T-helper 17 cell (primary cell): ENCODE results near the gene PADI1. TPM values are rescaled to one million over a fixed set of nuclear protein-coding genes. Genes with fewer than 3 reads are reported as not detected.

ENCODE experiments used
- ATAC-seq: fragments of 150-1000 bp; cut with Tn5 transposase; 2 replicates; pipeline ENCODE4 v1.10.0; 2021; ENCODE audit warnings: mild to moderate bottlenecking, moderate library complexity
- DNase-seq, 3 donors: peaks; one replicate each; pipeline versions ENCODE4 v3.0.0 to v3.0.0-alpha.2; 2020 to 2021
- H3K9me3 ChIP-seq: one replicate; pipeline ENCODE4 v1.7.0; 2013; ENCODE audit warnings: low read length, mild to moderate bottlenecking; ENCODE audit not compliant: control insufficient read depth, poor library complexity, severe bottlenecking
- H3K27ac Mint-ChIP-seq: one replicate; pipeline ENCODE4 v1.8.0; 2022; ENCODE audit warnings: mild to moderate bottlenecking, moderate library complexity, mixed read lengths
- H3K27me3 Mint-ChIP-seq: one replicate; pipeline ENCODE4 v1.8.0; 2022; ENCODE audit warnings: mixed read lengths
- H3K36me3 Mint-ChIP-seq: one replicate; pipeline ENCODE4 v1.8.0; 2022; ENCODE audit warnings: low read depth, mixed read lengths
- H3K4me1 Mint-ChIP-seq: one replicate; pipeline ENCODE4 v1.8.0; 2022; ENCODE audit warnings: mild to moderate bottlenecking, mixed read lengths
- H3K4me3 Mint-ChIP-seq: one replicate; pipeline ENCODE4 v1.8.0; 2022; ENCODE audit warnings: mild to moderate bottlenecking, moderate library complexity, mixed read lengths
- total RNA-seq, 4 donors: library from RNA in 2 of 4; stranded (reverse) in 2 of 4; gene quantifications; one replicate each; pipeline ENCODE4 v1.2.3 and lab custom pipeline; 2022 to 2026

Gene PADI1
- total RNA-seq, 2 donors from 2014 or later: not detected

DNA sequence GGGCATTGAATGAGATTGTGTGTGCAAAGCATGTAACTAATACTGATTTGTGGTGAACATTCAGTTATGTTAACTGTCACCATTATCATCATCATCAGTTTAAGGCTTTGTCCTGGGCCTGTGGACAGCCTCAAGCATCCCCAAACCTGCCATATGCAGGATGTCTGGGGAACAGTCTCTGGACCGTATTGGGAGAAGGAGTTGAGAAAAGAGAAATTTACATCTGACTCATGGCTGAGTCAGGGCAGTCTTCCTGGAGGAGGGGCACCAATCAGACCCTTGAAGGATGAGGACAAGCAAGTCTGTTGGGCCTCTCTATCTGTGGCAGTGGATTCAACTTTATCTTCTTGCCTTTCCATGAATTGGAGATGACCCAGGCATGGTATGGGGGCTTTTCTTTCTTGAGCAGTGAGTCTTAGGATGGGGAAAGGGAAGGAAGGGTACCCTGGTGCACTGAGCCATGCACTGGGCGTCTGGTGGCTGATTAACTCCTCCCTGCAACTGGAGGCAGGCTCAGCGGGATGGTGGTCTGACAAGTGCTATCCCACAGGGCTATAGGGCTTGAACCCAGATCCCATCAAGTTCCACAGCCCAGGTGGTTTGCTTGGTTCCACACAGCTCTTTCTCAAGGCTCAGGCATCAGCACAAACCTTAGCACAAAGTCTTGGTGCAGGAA, 46.9 kb downstream of the PADI1 start:
- Mint-ChIP-seq H3K36me3 (peaks cover 2% of the 10 kb centered on the region), H3K27me3 (peaks cover 40% of the 10 kb centered on the region), H3K27ac (no peak overlapping the region), H3K4me1 (no peaks in the 10 kb centered on the region), H3K4me3 (no peak overlapping the region)
- no peaks in the 10 kb centered on the region for H3K9me3 ChIP-seq
- DNase-seq: no peak
- ATAC-seq: no peak

DNA sequence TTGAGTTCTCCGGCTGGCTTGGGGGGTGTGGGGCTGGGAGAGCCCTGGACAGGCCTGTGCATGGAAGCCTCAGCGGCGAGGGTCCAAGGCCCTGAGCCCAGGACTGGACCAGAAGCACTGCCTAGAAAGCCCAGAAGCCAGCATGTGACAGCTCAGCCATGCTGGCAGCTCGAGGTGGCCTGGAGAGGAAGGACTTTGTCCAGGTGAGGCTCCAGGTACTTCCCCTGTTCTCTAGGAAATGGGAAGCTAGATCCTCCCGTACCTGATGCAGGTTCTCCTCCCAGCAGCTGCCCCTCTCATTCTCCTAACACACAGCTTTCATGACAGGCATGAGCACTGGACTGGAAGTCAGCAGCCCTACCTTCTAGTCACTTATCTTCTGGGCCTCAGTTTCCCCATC, 50.4 kb downstream of the PADI1 start:
- H3K36me3 Mint-ChIP-seq: peaks cover 2% of the 10 kb centered on the region
- peaks cover 6% of the 10 kb centered on the region for H3K4me1 Mint-ChIP-seq

GRCh38 chr1:17258116-17258757, 53.3 kb downstream of the PADI1 start:
- peaks cover 6% of the 10 kb centered on the region for H3K4me1 Mint-ChIP-seq
- H3K4me3 Mint-ChIP-seq: no peak overlapping the region
- H3K27me3 Mint-ChIP-seq: peaks cover 59% of the 10 kb centered on the region
- H3K36me3 Mint-ChIP-seq: no peaks in the 10 kb centered on the region
- H3K27ac Mint-ChIP-seq: no peak overlapping the region
- no peaks in the 10 kb centered on the region for H3K9me3 ChIP-seq
- ATAC-seq: no peak
- no peak for DNase-seq

More for the DNA sequence above, 50.4 kb downstream of the PADI1 start:
- no peak for ATAC-seq
- peaks cover 52% of the 10 kb centered on the region for H3K27me3 Mint-ChIP-seq
- no peak overlapping the region for H3K27ac Mint-ChIP-seq
- no peak overlapping the region for H3K4me3 Mint-ChIP-seq
- DNase-seq: no peak
- H3K9me3 ChIP-seq: no peaks in the 10 kb centered on the region

- no peak overlapping the region for H3K27ac Mint-ChIP-seq
- no peaks in the 10 kb centered on the region for H3K9me3 ChIP-seq
- H3K4me3 Mint-ChIP-seq: no peak overlapping the region
- no peaks in the 10 kb centered on the region for H3K36me3 Mint-ChIP-seq
- peaks cover 59% of the 10 kb centered on the region for H3K27me3 Mint-ChIP-seq
- peaks cover 6% of the 10 kb centered on the region for H3K4me1 Mint-ChIP-seq
- ATAC-seq (no peak), DNase-seq (no peak)
Observed at GRCh38 chr1:17258758-17259130, 53.8 kb downstream of the PADI1 start.

GRCh38 chr1:17259233-17259873, 54.4 kb downstream of the PADI1 start:
- H3K9me3 ChIP-seq: no peaks in the 10 kb centered on the region
- Mint-ChIP-seq H3K36me3 (no peaks in the 10 kb centered on the region), H3K27ac (no peak overlapping the region), H3K27me3 (peaks cover 59% of the 10 kb centered on the region), H3K4me3 (no peak overlapping the region), H3K4me1 (peaks cover 6% of the 10 kb centered on the region)
- DNase-seq (no peak), ATAC-seq (no peak)

DNA sequence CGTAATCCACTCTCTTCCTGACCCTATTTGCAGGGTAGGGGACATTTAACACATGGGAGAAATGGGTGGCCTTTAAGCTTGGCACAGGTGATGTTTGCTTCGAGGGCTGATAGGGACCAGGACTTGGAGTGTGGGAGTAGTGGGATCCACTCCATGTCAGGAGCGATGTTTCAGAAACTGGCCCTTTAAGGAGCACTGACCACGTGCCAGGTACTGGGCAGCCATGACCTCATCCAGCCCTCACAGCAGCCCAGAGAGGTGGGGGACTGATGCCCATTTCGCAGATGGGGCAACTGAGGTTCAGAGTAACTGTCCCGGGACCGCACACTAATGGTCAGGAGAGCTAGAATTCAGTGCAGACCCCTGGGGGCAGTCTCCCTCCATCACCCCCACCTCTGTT, 55.3 kb downstream of the PADI1 start:
- H3K4me3 Mint-ChIP-seq: no peak overlapping the region
- ATAC-seq (no peak), DNase-seq (no peak)
- no peaks in the 10 kb centered on the region for H3K36me3 Mint-ChIP-seq
- peaks cover 6% of the 10 kb centered on the region for H3K4me1 Mint-ChIP-seq
- H3K9me3 ChIP-seq: no peaks in the 10 kb centered on the region
- H3K27me3 Mint-ChIP-seq: peaks cover 59% of the 10 kb centered on the region
- no peak overlapping the region for H3K27ac Mint-ChIP-seq

DNA sequence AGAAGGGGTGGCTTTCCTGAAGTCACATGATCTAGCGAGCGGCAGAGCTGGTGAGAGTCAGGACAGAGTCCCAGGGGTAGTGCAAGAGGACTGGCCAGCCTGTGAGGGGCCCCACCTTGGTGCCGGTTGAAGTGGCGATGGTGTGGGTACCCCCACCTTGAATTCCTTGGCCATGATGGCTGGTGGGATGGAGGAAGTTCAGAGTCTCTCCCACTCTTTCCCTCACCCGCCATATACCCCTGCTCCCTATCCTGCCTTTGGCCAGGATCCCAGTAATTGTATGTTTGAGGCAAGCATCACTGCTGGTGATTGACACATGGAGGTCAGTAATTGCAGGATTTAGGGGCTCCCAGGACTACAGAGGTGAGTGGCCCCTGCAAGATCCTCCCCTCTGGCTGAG, 55.8 kb downstream of the PADI1 start:
- H3K9me3 ChIP-seq: no peaks in the 10 kb centered on the region
- no peak for DNase-seq
- Mint-ChIP-seq H3K4me1 (peaks cover 6% of the 10 kb centered on the region), H3K27ac (no peak overlapping the region), H3K27me3 (peaks cover 55% of the 10 kb centered on the region), H3K36me3 (no peaks in the 10 kb centered on the region), H3K4me3 (no peak overlapping the region)
- ATAC-seq: no peak

DNA sequence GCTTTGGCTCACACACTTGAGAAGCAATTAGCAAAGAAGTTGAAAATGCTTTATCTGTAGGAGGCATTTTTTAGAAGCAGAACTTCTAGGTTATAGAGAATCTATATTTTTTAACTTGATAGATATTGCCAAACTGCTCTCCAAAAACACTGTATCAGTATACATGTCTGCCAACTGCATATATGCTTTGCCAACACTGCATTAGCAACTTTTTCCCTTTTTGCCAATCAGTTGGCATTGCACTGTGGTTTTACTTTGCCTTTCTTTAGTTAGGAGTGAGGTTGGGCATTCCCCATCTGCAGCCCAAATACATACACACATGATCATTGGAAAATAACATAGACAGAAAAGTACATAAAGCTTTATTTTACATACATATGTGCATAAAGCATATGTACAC, 59.0 kb downstream of the PADI1 start:
- H3K4me1 Mint-ChIP-seq: no peaks in the 10 kb centered on the region
- no peaks in the 10 kb centered on the region for H3K9me3 ChIP-seq
- H3K36me3 Mint-ChIP-seq: no peaks in the 10 kb centered on the region
- DNase-seq (no peak), ATAC-seq (no peak)
- H3K27me3 Mint-ChIP-seq: peaks cover 33% of the 10 kb centered on the region
- H3K27ac Mint-ChIP-seq: no peak overlapping the region
- no peak overlapping the region for H3K4me3 Mint-ChIP-seq

- H3K27me3 Mint-ChIP-seq: peaks cover 29% of the 10 kb centered on the region
- no peaks in the 10 kb centered on the region for H3K9me3 ChIP-seq
- H3K4me1 Mint-ChIP-seq: no peaks in the 10 kb centered on the region
- no peak overlapping the region for H3K4me3 Mint-ChIP-seq
- ATAC-seq (no peak), DNase-seq (no peak)
- no peak overlapping the region for H3K27ac Mint-ChIP-seq
- H3K36me3 Mint-ChIP-seq: no peaks in the 10 kb centered on the region
Observed at GRCh38 chr1:17264470-17264869, 59.5 kb downstream of the PADI1 start.

GRCh38 chr1:17265162-17265561, 60.2 kb downstream of the PADI1 start:
- Mint-ChIP-seq H3K27me3 (peaks cover 26% of the 10 kb centered on the region), H3K27ac (no peak overlapping the region), H3K4me3 (no peak overlapping the region), H3K4me1 (no peaks in the 10 kb centered on the region), H3K36me3 (no peaks in the 10 kb centered on the region)
- no peak for DNase-seq
- ATAC-seq: no peak
- no peaks in the 10 kb centered on the region for H3K9me3 ChIP-seq

DNA sequence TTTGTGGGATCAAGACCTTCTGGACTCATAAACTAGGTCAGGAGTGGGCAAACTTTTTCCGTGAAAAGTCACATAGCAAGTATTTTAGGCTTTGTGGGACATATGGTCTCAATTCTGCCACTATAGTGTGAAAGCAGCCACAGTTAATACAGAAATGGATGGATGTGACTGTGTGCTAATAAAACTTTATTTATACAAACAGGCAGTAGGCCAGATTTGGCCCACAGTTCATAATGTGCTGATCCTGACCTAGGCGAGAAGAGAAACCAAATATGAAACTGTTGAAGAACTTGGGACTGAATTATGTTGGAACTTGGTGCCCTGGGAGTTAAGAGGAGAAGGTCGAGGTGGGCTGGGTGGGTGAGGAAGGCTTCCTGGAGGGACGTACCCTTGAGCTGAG, 61.0 kb downstream of the PADI1 start:
- Mint-ChIP-seq H3K4me3 (no peak overlapping the region), H3K27ac (no peak overlapping the region), H3K4me1 (no peaks in the 10 kb centered on the region), H3K27me3 (peaks cover 18% of the 10 kb centered on the region), H3K36me3 (no peaks in the 10 kb centered on the region)
- DNase-seq: no peak
- H3K9me3 ChIP-seq: no peaks in the 10 kb centered on the region
- ATAC-seq: no peak

- Mint-ChIP-seq H3K4me1 (peaks cover 6% of the 10 kb centered on the region), H3K27ac (no peak overlapping the region)
- no peak for ATAC-seq
Observed at GRCh38 chr1:17270891-17271765, 66.2 kb downstream of the PADI1 start.

DNA sequence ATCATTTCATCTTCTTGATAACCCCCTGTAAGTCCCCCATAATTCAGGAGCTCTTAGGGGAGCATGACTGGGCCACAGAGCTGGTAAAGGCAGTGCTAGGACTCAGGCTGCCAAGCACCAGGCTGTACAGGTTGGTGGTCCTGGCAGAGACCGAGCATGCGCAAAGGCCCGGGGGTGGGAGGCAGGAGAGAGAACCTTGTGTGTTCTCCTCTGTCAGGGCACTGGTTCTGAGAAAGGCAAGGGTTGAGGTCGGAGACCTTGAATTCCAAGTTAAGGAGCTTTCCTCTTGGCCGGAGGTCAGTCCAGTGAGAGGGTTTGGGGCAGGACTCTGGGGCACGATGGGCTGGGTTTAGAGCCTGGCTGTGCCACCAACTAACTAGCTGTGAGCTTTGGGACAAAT, 67.1 kb downstream of the PADI1 start:
- H3K4me1 Mint-ChIP-seq: peaks cover 6% of the 10 kb centered on the region
- no peaks in the 10 kb centered on the region for H3K9me3 ChIP-seq
- no peak overlapping the region for H3K27ac Mint-ChIP-seq
- H3K27me3 Mint-ChIP-seq: peaks cover 14% of the 10 kb centered on the region
- ATAC-seq (no peak), DNase-seq (no peak)
- H3K4me3 Mint-ChIP-seq: no peak overlapping the region
- no peaks in the 10 kb centered on the region for H3K36me3 Mint-ChIP-seq

More at GRCh38 chr1:17270891-17271765, 66.2 kb downstream of the PADI1 start:
- H3K36me3 Mint-ChIP-seq: no peaks in the 10 kb centered on the region
- H3K4me3 Mint-ChIP-seq: no peak overlapping the region
- H3K27me3 Mint-ChIP-seq: peaks cover 12% of the 10 kb centered on the region
- H3K9me3 ChIP-seq: no peaks in the 10 kb centered on the region
- no peak for DNase-seq
